ENCODE results near the gene ZNF423.

The ZNF423 gene

DNA sequence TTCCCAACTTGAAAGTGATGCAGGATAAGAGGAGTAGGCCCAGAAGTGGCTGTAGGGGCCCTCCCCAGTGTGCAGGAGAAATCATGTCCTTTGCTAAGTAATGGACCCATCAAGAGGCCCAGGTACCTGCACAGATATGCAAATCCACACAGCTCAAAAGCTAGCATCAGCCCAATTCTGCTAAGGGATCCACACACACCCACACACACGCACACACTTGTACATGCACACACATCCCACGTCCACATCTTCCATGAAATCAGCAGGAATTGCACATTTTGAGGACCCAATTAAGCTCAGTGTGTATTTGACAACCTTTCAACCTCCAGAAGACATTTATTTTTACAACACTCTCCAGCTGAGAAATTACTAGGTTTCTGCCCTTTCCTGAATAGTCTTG, 297.5 kb downstream of the ZNF423 start:
- DNase-seq (ENCODE audit: insufficient read length, low spot score), result no peak
- no peak for TF ChIP-seq TAF1 (IDR thresholded peaks at IDR 0.05; ENCODE audit: low read depth, low read length)
- no peak for TF ChIP-seq PAX5 (IDR thresholded peaks at IDR 0.05; ENCODE audit: insufficient read depth, low read length, severe bottlenecking)
- no peak for TF ChIP-seq SPI1 (IDR thresholded peaks at IDR 0.05; ENCODE audit: low read depth, low read length)
- no peak for TF ChIP-seq POU2F2 (IDR thresholded peaks at IDR 0.05; ENCODE audit: low read depth, low read length)
- no peak for TF ChIP-seq POLR2AphosphoS5 (IDR thresholded peaks at IDR 0.05; ENCODE audit: low read depth, low read length)
- FAIRE-seq, result no peak

DNA sequence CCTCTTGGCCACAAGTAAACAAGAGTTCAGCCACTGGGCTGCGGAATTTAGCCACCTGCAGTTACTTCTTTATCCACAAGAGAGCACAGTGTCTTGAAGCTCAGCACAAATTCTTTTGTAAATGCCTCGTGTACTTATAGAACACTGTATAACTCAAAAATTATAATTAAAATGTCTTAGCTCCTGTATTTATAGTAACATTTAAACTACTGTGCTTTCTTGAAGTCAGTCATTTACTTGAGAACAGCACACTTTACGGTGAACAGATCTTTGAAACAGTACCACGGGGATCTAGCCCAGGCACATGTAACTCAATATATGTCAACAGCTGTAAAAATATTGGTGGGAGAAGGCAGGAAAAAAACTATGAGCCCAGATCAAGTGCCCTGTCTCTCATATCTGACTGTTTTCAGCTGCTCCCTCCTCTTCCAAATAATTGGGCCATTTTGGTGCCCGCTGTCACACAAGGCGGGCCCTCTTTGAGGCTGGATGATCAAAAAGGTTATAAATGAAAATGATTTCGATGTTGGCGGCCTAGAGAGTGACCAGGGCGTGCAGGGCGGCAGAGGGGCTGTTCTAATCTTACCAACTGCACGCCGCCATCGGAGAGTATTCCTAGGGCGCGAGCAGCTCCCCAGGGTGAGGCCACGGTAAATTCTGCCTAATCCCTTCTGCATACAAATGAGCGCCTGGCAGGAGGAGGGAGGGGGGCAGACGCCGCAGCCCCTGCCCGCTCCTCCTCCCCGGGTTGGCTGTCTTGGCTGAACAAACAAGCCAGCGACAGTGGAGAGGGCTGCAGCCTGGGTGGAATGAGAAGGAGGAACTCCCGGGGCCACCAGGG, 299.1 kb downstream of the ZNF423 start:
- DNase-seq (ENCODE audit: insufficient read length, low spot score), result no peak
- TF ChIP-seq PAX5 (IDR thresholded peaks at IDR 0.05; ENCODE audit: insufficient read depth, low read length, severe bottlenecking) (no peak), SPI1 (IDR thresholded peaks at IDR 0.05; ENCODE audit: low read depth, low read length) (no peak), TAF1 (IDR thresholded peaks at IDR 0.05; ENCODE audit: low read depth, low read length) (no peak), POLR2AphosphoS5 (IDR thresholded peaks at IDR 0.05; ENCODE audit: low read depth, low read length) (no peak), POLR2A (IDR thresholded peaks at IDR 0.05; ENCODE audit: low read depth, low read length) (no peak), POU2F2 (IDR thresholded peaks at IDR 0.05; ENCODE audit: low read depth, low read length) (no peak)
- no peak for FAIRE-seq

DNA sequence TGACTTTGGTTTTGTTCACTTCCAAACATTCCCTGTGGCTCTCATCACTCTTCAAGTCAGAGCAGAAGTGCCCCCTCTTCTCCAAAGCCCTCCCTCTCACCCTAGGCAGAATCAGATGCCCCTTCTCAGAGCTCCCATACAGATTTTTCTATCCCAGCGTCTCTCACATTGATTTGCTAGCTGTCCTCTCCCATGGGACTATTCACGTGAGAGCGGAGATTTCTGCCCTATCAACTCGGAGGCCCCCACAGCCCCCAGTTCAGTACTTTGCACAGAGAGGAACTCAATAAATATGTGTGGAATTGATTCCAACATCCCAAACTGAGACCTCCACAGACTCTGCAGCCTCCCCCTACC, 299.7 kb downstream of the ZNF423 start:
- no peak for FAIRE-seq
- no peak for TF ChIP-seq TAF1 (IDR thresholded peaks at IDR 0.05; ENCODE audit: low read depth, low read length)
- TF ChIP-seq POLR2A (IDR thresholded peaks at IDR 0.05; ENCODE audit: low read depth, low read length), result no peak
- TF ChIP-seq PAX5 (IDR thresholded peaks at IDR 0.05; ENCODE audit: insufficient read depth, low read length, severe bottlenecking), result no peak
- no peak for TF ChIP-seq POU2F2 (IDR thresholded peaks at IDR 0.05; ENCODE audit: low read depth, low read length)
- no peak for TF ChIP-seq POLR2AphosphoS5 (IDR thresholded peaks at IDR 0.05; ENCODE audit: low read depth, low read length)
- TF ChIP-seq SPI1 (IDR thresholded peaks at IDR 0.05; ENCODE audit: low read depth, low read length), result no peak
- DNase-seq (ENCODE audit: insufficient read length, low spot score), result no peak

- DNase-seq (ENCODE audit: insufficient read length, low spot score), result no peak
- no peak for TF ChIP-seq POU2F2 (IDR thresholded peaks at IDR 0.05; ENCODE audit: low read depth, low read length)
- TF ChIP-seq PAX5 (IDR thresholded peaks at IDR 0.05; ENCODE audit: insufficient read depth, low read length, severe bottlenecking), result no peak
- TF ChIP-seq SPI1 (IDR thresholded peaks at IDR 0.05; ENCODE audit: low read depth, low read length), result no peak
- TF ChIP-seq POLR2AphosphoS5 (IDR thresholded peaks at IDR 0.05; ENCODE audit: low read depth, low read length), result no peak
- TF ChIP-seq POLR2A (IDR thresholded peaks at IDR 0.05; ENCODE audit: low read depth, low read length), result no peak
- TF ChIP-seq TAF1 (IDR thresholded peaks at IDR 0.05; ENCODE audit: low read depth, low read length), result no peak
- no peak for FAIRE-seq
Measured at GRCh38 chr16:49554681-49555080, 301.2 kb downstream of the ZNF423 start.

- FAIRE-seq, result no peak
- DNase-seq (ENCODE audit: insufficient read length, low spot score), result no peak
- TF ChIP-seq POLR2A (IDR thresholded peaks at IDR 0.05; ENCODE audit: low read depth, low read length) (no peak), POLR2AphosphoS5 (IDR thresholded peaks at IDR 0.05; ENCODE audit: low read depth, low read length) (no peak), TAF1 (IDR thresholded peaks at IDR 0.05; ENCODE audit: low read depth, low read length) (no peak), POU2F2 (IDR thresholded peaks at IDR 0.05; ENCODE audit: low read depth, low read length) (no peak), PAX5 (IDR thresholded peaks at IDR 0.05; ENCODE audit: insufficient read depth, low read length, severe bottlenecking) (no peak), SPI1 (IDR thresholded peaks at IDR 0.05; ENCODE audit: low read depth, low read length) (no peak)
Measured at GRCh38 chr16:49552313-49552928, 303.5 kb downstream of the ZNF423 start.

- DNase-seq (ENCODE audit: insufficient read length, low spot score) (no peak), FAIRE-seq (no peak)
- TF ChIP-seq POU2F2 (IDR thresholded peaks at IDR 0.05; ENCODE audit: low read depth, low read length) (no peak), SPI1 (IDR thresholded peaks at IDR 0.05; ENCODE audit: low read depth, low read length) (no peak), POLR2AphosphoS5 (IDR thresholded peaks at IDR 0.05; ENCODE audit: low read depth, low read length) (no peak), TAF1 (IDR thresholded peaks at IDR 0.05; ENCODE audit: low read depth, low read length) (no peak), POLR2A (IDR thresholded peaks at IDR 0.05; ENCODE audit: low read depth, low read length) (no peak), PAX5 (IDR thresholded peaks at IDR 0.05; ENCODE audit: insufficient read depth, low read length, severe bottlenecking) (no peak)
Measured at GRCh38 chr16:49550666-49551065, 305.2 kb downstream of the ZNF423 start.

DNA sequence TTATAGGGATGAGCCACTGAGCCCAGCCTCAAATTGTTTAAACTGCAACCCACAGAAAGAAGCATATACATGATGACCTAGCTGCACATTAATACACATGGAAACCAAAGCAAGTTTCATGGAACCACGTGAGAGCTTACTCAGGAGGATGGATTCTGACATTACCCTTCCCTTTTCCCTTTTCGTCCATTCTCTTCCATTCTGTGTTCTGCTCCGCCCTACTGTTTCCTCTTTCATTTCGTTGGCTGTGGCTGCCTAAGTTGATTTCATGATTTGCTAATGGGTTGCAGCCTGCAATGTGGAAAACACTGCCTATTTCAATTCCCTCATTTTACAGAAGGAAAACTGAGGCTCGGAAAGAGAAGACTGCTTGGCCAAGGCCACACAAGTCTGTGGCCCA, 305.8 kb downstream of the ZNF423 start:
- TF ChIP-seq SPI1 (IDR thresholded peaks at IDR 0.05; ENCODE audit: low read depth, low read length), result no peak
- TF ChIP-seq TAF1 (IDR thresholded peaks at IDR 0.05; ENCODE audit: low read depth, low read length), result no peak
- no peak for TF ChIP-seq POLR2AphosphoS5 (IDR thresholded peaks at IDR 0.05; ENCODE audit: low read depth, low read length)
- no peak for TF ChIP-seq POLR2A (IDR thresholded peaks at IDR 0.05; ENCODE audit: low read depth, low read length)
- no peak for TF ChIP-seq POU2F2 (IDR thresholded peaks at IDR 0.05; ENCODE audit: low read depth, low read length)
- no peak for TF ChIP-seq PAX5 (IDR thresholded peaks at IDR 0.05; ENCODE audit: insufficient read depth, low read length, severe bottlenecking)
- FAIRE-seq, result no peak

GRCh38 chr16:49548325-49548970, 307.5 kb downstream of the ZNF423 start:
- no peak for FAIRE-seq

More for the DNA sequence above, 305.8 kb downstream of the ZNF423 start:
- DNase-seq (ENCODE audit: insufficient read length, low spot score), result no peak

DNA sequence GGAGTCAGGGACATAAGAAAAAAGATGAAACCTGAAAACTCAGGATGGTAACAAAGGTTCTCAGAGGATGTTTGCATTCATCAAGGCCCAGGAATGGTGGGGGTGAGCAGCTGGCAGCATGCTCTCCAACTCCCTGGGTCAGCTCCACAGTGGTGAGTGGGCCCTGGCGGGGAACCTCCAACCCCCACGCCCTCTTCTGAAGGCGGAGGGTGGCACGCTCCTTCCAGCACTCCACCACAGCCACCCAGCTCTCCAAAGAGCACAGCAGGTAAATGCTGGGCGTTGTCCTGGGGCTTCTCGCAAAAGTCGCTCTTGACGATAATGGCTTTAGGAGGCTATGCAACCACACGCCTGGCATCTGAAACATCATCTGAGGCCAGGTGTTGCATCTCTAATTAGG, 308.5 kb downstream of the ZNF423 start:
- DNase-seq (ENCODE audit: insufficient read length, low spot score), result no peak
- no peak for FAIRE-seq
- TF ChIP-seq SPI1 (IDR thresholded peaks at IDR 0.05; ENCODE audit: low read depth, low read length) (no peak), POLR2A (IDR thresholded peaks at IDR 0.05; ENCODE audit: low read depth, low read length) (no peak), POU2F2 (IDR thresholded peaks at IDR 0.05; ENCODE audit: low read depth, low read length) (no peak), TAF1 (IDR thresholded peaks at IDR 0.05; ENCODE audit: low read depth, low read length) (no peak), POLR2AphosphoS5 (IDR thresholded peaks at IDR 0.05; ENCODE audit: low read depth, low read length) (no peak)

More at GRCh38 chr16:49548325-49548970, 307.5 kb downstream of the ZNF423 start:
- no peak for DNase-seq (ENCODE audit: insufficient read length, low spot score)
- no peak for TF ChIP-seq PAX5 (IDR thresholded peaks at IDR 0.05; ENCODE audit: insufficient read depth, low read length, severe bottlenecking)
- no peak for TF ChIP-seq POLR2A (IDR thresholded peaks at IDR 0.05; ENCODE audit: low read depth, low read length)
- no peak for TF ChIP-seq POU2F2 (IDR thresholded peaks at IDR 0.05; ENCODE audit: low read depth, low read length)
- no peak for TF ChIP-seq TAF1 (IDR thresholded peaks at IDR 0.05; ENCODE audit: low read depth, low read length)
- TF ChIP-seq SPI1 (IDR thresholded peaks at IDR 0.05; ENCODE audit: low read depth, low read length), result no peak

Data from GM12891 (cell line).